Measurements from ENCODE around the gene IQGAP3.

DNA sequence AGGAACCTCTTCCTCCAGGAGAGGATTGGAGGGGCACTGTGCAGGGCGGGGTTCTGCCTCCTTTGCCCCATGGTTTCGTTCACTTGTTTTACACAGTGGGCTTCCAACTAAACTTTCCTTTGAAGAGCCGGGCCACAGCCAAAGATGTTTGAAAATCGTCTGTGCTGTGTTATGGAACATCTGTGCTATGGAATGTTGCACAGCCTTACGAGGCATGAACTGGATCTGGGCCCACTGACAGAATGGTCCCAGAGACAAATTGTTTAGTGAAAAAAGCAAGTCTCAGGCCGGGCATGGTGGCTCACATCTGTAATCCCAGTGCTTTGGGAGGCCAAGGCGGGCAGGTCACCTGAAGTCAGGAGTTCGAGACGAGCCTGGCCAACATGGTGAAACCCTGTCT is 59.2 kb downstream of the IQGAP3 start:
- TF ChIP-seq CTCF (IDR thresholded peaks at IDR 0.05), result no peak
- no peak for TF ChIP-seq EZH2 (IDR thresholded peaks at IDR 0.05; ENCODE audit: borderline replicate concordance, insufficient read depth, low read depth, low read length, poor library complexity, severe bottlenecking)
